HG02678 (cell line): ENCODE data around the gene SPRED3.
"Not testable (repeated sequence)": the region's sequence is repeated elsewhere in the genome, so short reads cannot be mapped to it uniquely, and the experiment has no call there.

Experiments
- ATAC-seq: cut with Tn5 transposase; IDR thresholded peaks from one replicate; pipeline ENCODE4 v1.9.1; 2021; ENCODE audit warnings: mild to moderate bottlenecking, moderate library complexity; ENCODE audit not compliant: unreplicated experiment

SPRED3 gene

GRCh38 chr19:38417146-38417543 lies 28.6 kb downstream of the SPRED3 start:
- no peak for ATAC-seq

GRCh38 chr19:38417544-38418506 lies 29.3 kb downstream of the SPRED3 start:
- ATAC-seq, result no peak

GRCh38 chr19:38420935-38421334 lies 32.4 kb downstream of the SPRED3 start:
- no peak for ATAC-seq

- no peak for ATAC-seq
Measured at GRCh38 chr19:38421856-38422255, 33.4 kb downstream of the SPRED3 start.

- ATAC-seq, result no peak
Measured at GRCh38 chr19:38422438-38422837, 33.9 kb downstream of the SPRED3 start.

- ATAC-seq, result no peak
Measured at GRCh38 chr19:38424272-38424671, 35.8 kb downstream of the SPRED3 start.

- no peak for ATAC-seq
Measured at GRCh38 chr19:38425222-38425809, 36.8 kb downstream of the SPRED3 start.

GRCh38 chr19:38425810-38426466 lies 37.4 kb downstream of the SPRED3 start, which contains the start of gene RASGRP4:
Gene RASGRP4, minus strand, starts transcription at chr19:38426219. Its CDS starts 128 bp downstream, at chr19:38426091.
- ATAC-seq, result no peak

- not testable (repeated sequence) for ATAC-seq
Measured at GRCh38 chr19:38427035-38427677, 38.7 kb downstream of the SPRED3 start.

- no peak for ATAC-seq
Measured at GRCh38 chr19:38429055-38429810, 40.7 kb downstream of the SPRED3 start.

- no peak for ATAC-seq
Measured at GRCh38 chr19:38429811-38430156, 41.3 kb downstream of the SPRED3 start.

GRCh38 chr19:38430931-38431330 lies 42.4 kb downstream of the SPRED3 start:
- no peak for ATAC-seq

GRCh38 chr19:38433268-38433733 lies 44.8 kb downstream of the SPRED3 start, which contains the start of gene RYR1:
Gene RYR1, plus strand, starts transcription at chr19:38433691. Its CDS starts 139 bp downstream, at chr19:38433830.
- no peak for ATAC-seq

- ATAC-seq, result no peak
Measured at GRCh38 chr19:38434549-38435051, 46.1 kb downstream of the SPRED3 start.

GRCh38 chr19:38437295-38437694 lies 48.8 kb downstream of the SPRED3 start:
- no peak for ATAC-seq

- ATAC-seq, result no peak
Measured at GRCh38 chr19:38437917-38438316, 49.4 kb downstream of the SPRED3 start.

- ATAC-seq, result no peak
Measured at GRCh38 chr19:38440592-38440991, 52.1 kb downstream of the SPRED3 start.

- ATAC-seq, result no peak
Measured at GRCh38 chr19:38441657-38442348, 53.3 kb downstream of the SPRED3 start.

GRCh38 chr19:38442736-38443135 lies 54.2 kb downstream of the SPRED3 start:
- ATAC-seq, result no peak
